HUES6 (cell line): Measurements from ENCODE around the gene PPM1D.
"Not testable (repeated sequence)": the region's sequence is repeated elsewhere in the genome, so short reads cannot be mapped to it uniquely, and the experiment has no call there.

Experiments
- H3K27ac ChIP-seq: 2 replicates; pipeline ENCODE4 v1.7.0; 2013; ENCODE audit warnings: low read depth, mild to moderate bottlenecking, low read length, inconsistent platforms
- H3K27me3 ChIP-seq: 2 replicates; pipeline ENCODE4 v1.6.1; 2013; ENCODE audit warnings: low read length; ENCODE audit not compliant: control insufficient read depth, insufficient read depth
- H3K36me3 ChIP-seq: 2 replicates; pipeline ENCODE4 v1.6.1; 2013; ENCODE audit warnings: low read length; ENCODE audit not compliant: control insufficient read depth, insufficient read depth
- H3K4me1 ChIP-seq: 2 replicates; pipeline ENCODE4 v1.6.1; 2013; ENCODE audit warnings: low read length; ENCODE audit not compliant: control insufficient read depth, insufficient read depth
- H3K4me3 ChIP-seq: 2 replicates; pipeline ENCODE4 v1.5.1; 2013; ENCODE audit warnings: low read depth, low read length
- H3K9ac ChIP-seq: one replicate; pipeline ENCODE4 v1.6.1; 2013; ENCODE audit warnings: mild to moderate bottlenecking, low read length
- H3K9me3 ChIP-seq: 2 replicates; pipeline ENCODE4 v1.6.1; 2013; ENCODE audit warnings: low read depth, low read length; ENCODE audit not compliant: control insufficient read depth, insufficient read depth

The PPM1D gene

GRCh38 chr17:60645918-60646523, 46.0 kb downstream of the PPM1D start:
- Histone ChIP-seq H3K36me3 (peaks cover 30% of the 10 kb centered on the region), H3K27me3 (no peaks in the 10 kb centered on the region), H3K4me1 (no peaks in the 10 kb centered on the region), H3K4me3 (no peak overlapping the region), H3K9ac (no peak overlapping the region), H3K9me3 (no peaks in the 10 kb centered on the region), H3K27ac (no peak overlapping the region)

DNA sequence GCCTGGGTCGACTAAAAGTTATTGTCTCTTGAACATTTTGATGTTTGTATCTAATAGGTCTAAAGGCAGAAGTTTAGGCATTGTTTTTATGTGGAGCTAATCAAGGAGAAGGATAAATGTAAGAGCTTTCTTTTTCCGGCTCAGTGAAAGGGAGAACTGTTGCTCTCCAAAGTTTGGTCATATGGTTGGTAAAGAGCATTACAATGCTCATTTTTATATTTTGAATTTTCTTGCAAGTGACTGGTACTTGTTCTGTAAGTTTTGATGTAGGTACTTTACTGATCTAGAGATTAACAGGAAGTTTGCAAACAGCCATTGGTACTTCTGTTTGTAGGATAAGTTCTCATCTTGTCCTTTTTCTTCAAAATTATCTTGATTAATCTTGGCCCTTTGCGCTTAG, 46.7 kb downstream of the PPM1D start:
- Histone ChIP-seq H3K4me1 (no peaks in the 10 kb centered on the region), H3K9ac (no peak overlapping the region), H3K36me3 (peaks cover 32% of the 10 kb centered on the region), H3K4me3 (no peak overlapping the region), H3K9me3 (no peaks in the 10 kb centered on the region), H3K27me3 (no peaks in the 10 kb centered on the region), H3K27ac (no peak overlapping the region)

DNA sequence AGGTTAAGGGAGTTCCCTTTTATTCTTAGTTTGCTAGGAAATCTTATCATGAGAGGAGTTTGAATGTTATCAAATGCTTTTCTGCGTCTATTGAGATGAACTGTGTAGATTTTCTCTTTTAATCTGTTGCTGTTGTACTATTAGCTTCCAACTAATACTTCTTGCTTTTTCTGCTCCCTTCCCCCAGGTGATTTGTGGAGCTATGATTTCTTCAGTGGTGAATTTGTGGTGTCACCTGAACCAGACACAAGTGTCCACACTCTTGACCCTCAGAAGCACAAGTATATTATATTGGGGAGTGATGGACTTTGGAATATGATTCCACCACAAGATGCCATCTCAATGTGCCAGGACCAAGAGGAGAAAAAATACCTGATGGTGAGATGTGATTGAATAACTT, 47.7 kb downstream of the PPM1D start:
- Histone ChIP-seq H3K36me3 (peaks cover 32% of the 10 kb centered on the region), H3K27me3 (no peaks in the 10 kb centered on the region), H3K9ac (no peak overlapping the region), H3K4me3 (no peak overlapping the region), H3K4me1 (no peaks in the 10 kb centered on the region), H3K27ac (no peak overlapping the region), H3K9me3 (no peaks in the 10 kb centered on the region)

DNA sequence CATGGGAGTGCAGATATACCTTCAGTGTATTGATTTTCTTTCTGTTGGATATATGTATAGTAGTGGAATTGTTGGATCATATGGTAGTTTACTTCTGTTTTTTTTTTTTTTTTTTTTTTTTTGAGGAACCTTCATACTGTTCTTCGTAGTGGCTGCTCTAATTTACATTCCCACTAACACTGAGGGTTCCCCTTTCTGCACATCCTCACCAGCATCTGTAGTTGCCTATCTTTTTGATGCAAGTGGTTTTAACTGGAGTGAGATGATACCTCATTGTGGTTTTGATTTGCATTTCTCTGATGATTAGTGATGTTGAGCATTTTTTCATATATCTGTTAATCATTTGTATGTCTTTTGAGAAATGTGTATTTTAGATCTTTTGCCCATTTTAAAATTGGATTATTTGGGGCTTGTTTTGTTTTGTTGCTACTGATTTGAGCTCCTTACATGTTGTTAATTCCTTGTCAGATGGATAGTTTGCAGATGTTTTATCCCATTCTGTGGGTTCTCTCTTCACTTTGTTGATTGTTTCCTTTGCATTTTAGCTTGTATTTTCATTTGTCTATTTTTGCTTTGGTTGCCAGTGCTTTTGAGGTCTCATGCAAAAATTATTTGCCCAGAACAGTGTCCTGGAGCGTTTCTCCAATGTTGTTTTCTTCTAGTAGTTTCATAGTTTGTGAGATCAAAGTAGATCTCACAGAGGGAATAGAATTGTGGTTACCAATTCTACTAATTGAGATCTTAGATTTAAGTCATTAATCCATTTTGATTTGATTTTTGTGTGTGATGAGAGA, 52.7 kb downstream of the PPM1D start:
- Histone ChIP-seq H3K27me3 (no peaks in the 10 kb centered on the region), H3K4me3 (no peak overlapping the region), H3K9ac (no peak overlapping the region), H3K9me3 (no peaks in the 10 kb centered on the region), H3K4me1 (no peaks in the 10 kb centered on the region), H3K36me3 (peaks cover 38% of the 10 kb centered on the region), H3K27ac (no peak overlapping the region)

- peaks cover 32% of the 10 kb centered on the region for H3K36me3 ChIP-seq
- H3K9me3 ChIP-seq: no peaks in the 10 kb centered on the region
- no peak overlapping the region for H3K9ac ChIP-seq
- H3K4me1 ChIP-seq: no peaks in the 10 kb centered on the region
- H3K27ac ChIP-seq: no peak overlapping the region
- H3K4me3 ChIP-seq: no peak overlapping the region
- H3K27me3 ChIP-seq: no peaks in the 10 kb centered on the region
Measured at GRCh38 chr17:60653569-60653968, 53.6 kb downstream of the PPM1D start.

DNA sequence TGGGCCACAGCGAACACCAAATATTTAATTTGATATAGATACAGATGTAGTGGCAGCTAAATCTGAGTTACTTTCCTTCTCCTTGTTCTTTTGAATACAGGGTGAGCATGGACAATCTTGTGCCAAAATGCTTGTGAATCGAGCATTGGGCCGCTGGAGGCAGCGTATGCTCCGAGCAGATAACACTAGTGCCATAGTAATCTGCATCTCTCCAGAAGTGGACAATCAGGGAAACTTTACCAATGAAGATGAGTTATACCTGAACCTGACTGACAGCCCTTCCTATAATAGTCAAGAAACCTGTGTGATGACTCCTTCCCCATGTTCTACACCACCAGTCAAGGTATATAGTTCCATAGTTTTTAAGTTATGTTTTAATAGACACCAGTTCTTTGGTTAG, 56.5 kb downstream of the PPM1D start:
- Histone ChIP-seq H3K27me3 (no peaks in the 10 kb centered on the region), H3K9ac (no peak overlapping the region), H3K9me3 (no peaks in the 10 kb centered on the region), H3K4me1 (no peaks in the 10 kb centered on the region), H3K36me3 (peaks cover 10% of the 10 kb centered on the region), H3K4me3 (no peak overlapping the region), H3K27ac (no peak overlapping the region)

DNA sequence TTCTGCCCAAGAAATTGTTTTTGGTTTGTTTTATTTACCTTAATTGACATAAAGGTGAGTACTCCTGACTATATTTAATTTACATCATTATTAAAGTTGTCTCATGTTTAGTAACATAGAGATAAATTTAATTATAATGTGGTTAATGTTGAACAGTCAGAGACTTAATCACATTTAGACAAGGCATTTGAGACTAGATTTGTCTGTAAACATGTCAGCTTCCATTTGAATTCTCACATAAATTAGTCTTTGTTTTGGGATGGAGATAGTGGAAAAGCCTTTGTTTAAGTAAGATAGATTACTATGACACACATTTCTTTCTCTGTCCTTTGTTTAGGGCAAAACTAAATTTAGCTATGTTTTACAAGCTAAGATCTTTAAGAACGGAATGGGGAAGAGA, 59.2 kb downstream of the PPM1D start:
- no peaks in the 10 kb centered on the region for H3K4me1 ChIP-seq
- H3K9ac ChIP-seq: no peak overlapping the region
- no peaks in the 10 kb centered on the region for H3K9me3 ChIP-seq
- H3K27ac ChIP-seq: no peak overlapping the region
- H3K27me3 ChIP-seq: no peaks in the 10 kb centered on the region
- peaks cover 15% of the 10 kb centered on the region for H3K36me3 ChIP-seq
- H3K4me3 ChIP-seq: no peak overlapping the region

DNA sequence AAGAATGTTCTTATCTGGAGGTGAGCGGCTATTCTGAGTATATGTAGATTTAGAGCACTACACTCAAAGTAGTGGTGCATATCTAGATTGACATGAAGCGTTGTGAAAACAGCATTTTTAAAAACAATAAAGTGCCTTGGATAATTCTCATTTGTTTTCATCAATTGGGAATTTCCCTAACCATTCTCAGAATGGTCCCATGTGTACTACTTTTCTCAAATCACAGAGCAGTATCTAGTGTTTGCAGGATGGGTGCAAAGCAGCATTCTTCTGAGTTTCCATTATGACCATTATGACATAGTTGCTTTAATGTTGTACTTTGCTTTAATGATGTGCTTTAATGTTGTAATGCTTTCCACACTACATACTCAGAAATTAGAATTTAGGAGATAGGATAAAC, 61.5 kb downstream of the PPM1D start:
- H3K36me3 ChIP-seq: peaks cover 26% of the 10 kb centered on the region
- H3K9ac ChIP-seq: no peak overlapping the region
- H3K4me3 ChIP-seq: no peak overlapping the region
- no peaks in the 10 kb centered on the region for H3K4me1 ChIP-seq
- no peaks in the 10 kb centered on the region for H3K27me3 ChIP-seq
- no peaks in the 10 kb centered on the region for H3K9me3 ChIP-seq
- H3K27ac ChIP-seq: no peak overlapping the region

GRCh38 chr17:60664022-60664421, 64.0 kb downstream of the PPM1D start:
- Histone ChIP-seq H3K9ac (no peak overlapping the region), H3K4me1 (no peaks in the 10 kb centered on the region), H3K9me3 (no peaks in the 10 kb centered on the region), H3K27me3 (no peaks in the 10 kb centered on the region), H3K36me3 (peaks cover 19% of the 10 kb centered on the region), H3K27ac (no peak overlapping the region), H3K4me3 (no peak overlapping the region)

GRCh38 chr17:60665602-60666001, 65.6 kb downstream of the PPM1D start:
- no peak overlapping the region for H3K27ac ChIP-seq
- H3K36me3 ChIP-seq: peaks cover 16% of the 10 kb centered on the region
- H3K4me1 ChIP-seq: no peaks in the 10 kb centered on the region
- H3K4me3 ChIP-seq: no peak overlapping the region
- H3K27me3 ChIP-seq: no peaks in the 10 kb centered on the region
- H3K9ac ChIP-seq: no peak overlapping the region
- H3K9me3 ChIP-seq: no peaks in the 10 kb centered on the region

- H3K27me3 ChIP-seq, H3K27ac ChIP-seq, H3K4me3 ChIP-seq, H3K9ac ChIP-seq, H3K9me3 ChIP-seq, H3K4me1 ChIP-seq: not testable (repeated sequence)
- peaks cover 12% of the 10 kb centered on the region for H3K36me3 ChIP-seq
Measured at GRCh38 chr17:60668741-60669140, 68.7 kb downstream of the PPM1D start.
